ENCODE results near the gene FLNC. TPM values are rescaled to one million over a fixed set of nuclear protein-coding genes. Genes with fewer than 3 reads are reported as not detected.

Gene FLNC
- total and polyA plus RNA-seq, 9 of the 15 experiments (the other 6 are each of a cell fraction or from before 2014, with no cell fraction given) = 0.90 to 155 (median 28.8) TPM

GRCh38 chr7:128867842-128868623, 37.8 kb downstream of the FLNC start:
- TF ChIP-seq NEUROD1 (IDR thresholded peaks at IDR 0.05; ENCODE audit: borderline replicate concordance, low read depth, low read length, partially characterized antibody) (no peak), NFIC (IDR thresholded peaks at IDR 0.05) (peak; percentile 85), CCNT2 (IDR thresholded peaks at IDR 0.05; ENCODE audit: borderline replicate concordance, extremely low read depth, insufficient read length, low read depth, low read length) (no peak), SMAD1 (IDR thresholded peaks at IDR 0.05; ENCODE audit: low read depth, low read length, partially characterized antibody) (no peak), KDM5B (IDR thresholded peaks at IDR 0.05; ENCODE audit: insufficient replicate concordance, low read depth, low read length) (no peak)
- TF ChIP-seq, protein P1, sequence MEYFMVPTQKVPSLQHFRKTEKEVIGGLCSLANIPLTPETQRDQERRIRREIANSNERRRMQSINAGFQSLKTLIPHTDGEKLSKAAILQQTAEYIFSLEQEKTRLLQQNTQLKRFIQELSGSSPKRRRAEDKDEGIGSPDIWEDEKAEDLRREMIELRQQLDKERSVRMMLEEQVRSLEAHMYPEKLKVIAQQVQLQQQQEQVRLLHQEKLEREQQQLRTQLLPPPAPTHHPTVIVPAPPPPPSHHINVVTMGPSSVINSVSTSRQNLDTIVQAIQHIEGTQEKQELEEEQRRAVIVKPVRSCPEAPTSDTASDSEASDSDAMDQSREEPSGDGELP (CRISPR knock-in tag; IDR thresholded peaks at IDR 0.05; ENCODE audit: borderline replicate concordance) = 0 out of 2 replicates have a peak, but pooled peaks have one; percentile 15

More at GRCh38 chr7:128867842-128868623, 37.8 kb downstream of the FLNC start:
- no peaks in the 10 kb centered on the region for H3K9me1 ChIP-seq (ENCODE audit: control insufficient read depth, insufficient read depth, low read length)
- ATAC-seq (no peak), FAIRE-seq (no peak), DNase-seq (ENCODE audit: extremely low read depth in 1 of 4, low spot score in 3 of 4) (no peak)
- H4K20me1 ChIP-seq (replicated peaks; ENCODE audit: control insufficient read depth, insufficient read depth, low read length) = no peaks in the 10 kb centered on the region; the same call in 1 of the 2 replicates
- in situ Hi-C loops (cut with MboI) = no loop called here
- H3K36me3 ChIP-seq (ENCODE audit: control insufficient read depth, insufficient read depth, low read length) = peaks cover 45% of the 10 kb centered on the region
- no TSS peak for BruUV-seq (replicated peaks)
- no peak overlapping the region for H2AFZ ChIP-seq (ENCODE audit: low read depth, low read length)
- H3K4me2 ChIP-seq (ENCODE audit: insufficient read depth, low read length) = no peak overlapping the region
- peaks cover 36% of the 10 kb centered on the region for H3K79me2 ChIP-seq (ENCODE audit: control insufficient read depth, insufficient read depth, low read length)
- no peak overlapping the region for H3K9ac ChIP-seq (ENCODE audit: insufficient read depth in 1 of 2, low read depth in 2 of 2, low read length in 2 of 2)
- H3K4me3 ChIP-seq = no peak overlapping the region
- no peaks in the 10 kb centered on the region for H3K27me3 ChIP-seq (ENCODE audit: control insufficient read depth in 2 of 2, insufficient read depth in 2 of 2, low read length in 2 of 2)
- H3K9me3 ChIP-seq (replicated peaks; ENCODE audit: control insufficient read depth, insufficient read depth, low read depth, low read length) = no peaks in the 10 kb centered on the region
- 88% methylated on average over 11 of the region's 11 CpGs for WGBS (ENCODE audit: insufficient coverage, low coverage, missing lambda C conversion rate)
- ChIA-PET CTCF (ENCODE audit: low intra/inter-chr PET ratio) (no interaction called here), POLR2A (interaction anchor here (0.5 to 1.6 kb wide), 7 partner anchors 8 to 632 kb away, joined by 3 to 9 read pairs (median 4); no protein-coding TSS in a partner anchor)
- no peak overlapping the region for H3K27ac ChIP-seq (ENCODE audit: extremely low read depth, low read depth, low read length)
- intact Hi-C loops (cut with micrococcal nuclease) = no loop called here
- peaks cover 0 to 28% of the 10 kb centered on the region in 2 experiments; a peak in 2 of 5 replicates for H3K4me1 ChIP-seq (replicated peaks in 1 of 2; ENCODE audit: control insufficient read depth in 2 of 2, insufficient read depth in 2 of 2, low read length in 2 of 2)
